GM23248 (cell line): ENCODE measurements around the gene SRP14.

Experiments
- EZH2 ChIP-seq: fragments of 200-600 bp; sonication (generic); IDR thresholded peaks from 2 replicates; pipeline ENCODE4 v1.6.1; 2018; ENCODE audit warnings: antibody characterized with exemption, mild to moderate bottlenecking; ENCODE audit not compliant: insufficient read depth, poor library complexity, severe bottlenecking
- EZH2phosphoT487 ChIP-seq: fragments of 200-600 bp; sonication (generic); IDR thresholded peaks from 2 replicates; pipeline ENCODE4 v1.6.1; 2018; ENCODE audit warnings: antibody characterized with exemption, moderate library complexity, mild to moderate bottlenecking, low read depth; ENCODE audit not compliant: insufficient read depth

DNA sequence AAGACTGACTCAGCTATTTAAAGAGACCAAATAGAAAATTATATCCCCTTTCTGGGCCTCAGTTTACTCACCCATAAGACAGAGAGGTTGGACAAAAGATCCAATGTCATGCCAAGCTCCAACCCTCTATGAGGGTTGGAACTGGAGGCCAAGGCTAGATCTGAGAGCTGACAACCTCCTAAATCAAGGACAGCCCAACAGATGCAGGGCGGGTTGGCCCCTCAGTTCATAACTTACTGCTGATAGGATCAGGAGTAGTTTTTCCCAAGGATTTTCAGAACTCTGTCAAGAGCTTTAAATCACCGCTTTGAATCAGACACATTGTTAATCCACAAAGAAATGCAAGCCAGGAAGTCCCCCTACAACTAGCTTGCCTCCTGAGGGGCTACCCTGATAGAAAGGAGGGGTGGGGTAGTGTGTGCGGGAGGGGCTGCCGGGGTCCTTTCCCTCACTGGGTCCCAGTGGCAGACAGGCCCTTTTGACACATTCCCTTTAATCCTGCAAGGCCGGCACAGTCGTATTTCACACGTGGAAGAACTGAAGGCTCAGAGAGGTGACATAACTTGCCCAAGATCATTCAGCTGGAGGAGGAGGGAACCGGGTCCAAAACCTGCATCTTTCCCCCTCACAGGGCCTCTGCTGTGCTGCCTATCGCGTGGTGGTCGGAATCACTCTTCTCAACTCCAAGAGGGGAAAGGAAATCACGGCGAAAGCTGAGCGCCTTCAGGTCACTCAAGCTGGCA lies 48.3 kb upstream of the SRP14 start:
- TF ChIP-seq EZH2 (no peak), EZH2phosphoT487 (no peak)
